ENCODE measurements around the gene IFNA4. TPM values are rescaled to one million over a fixed set of nuclear protein-coding genes. Genes with fewer than 3 reads are reported as not detected.
"Not testable (repeated sequence)": the region's sequence is repeated elsewhere in the genome, so short reads cannot be mapped to it uniquely, and the experiment has no call there.

IFNA4 gene
- total RNA-seq, 2 donors from 2014 or later: not detected

DNA sequence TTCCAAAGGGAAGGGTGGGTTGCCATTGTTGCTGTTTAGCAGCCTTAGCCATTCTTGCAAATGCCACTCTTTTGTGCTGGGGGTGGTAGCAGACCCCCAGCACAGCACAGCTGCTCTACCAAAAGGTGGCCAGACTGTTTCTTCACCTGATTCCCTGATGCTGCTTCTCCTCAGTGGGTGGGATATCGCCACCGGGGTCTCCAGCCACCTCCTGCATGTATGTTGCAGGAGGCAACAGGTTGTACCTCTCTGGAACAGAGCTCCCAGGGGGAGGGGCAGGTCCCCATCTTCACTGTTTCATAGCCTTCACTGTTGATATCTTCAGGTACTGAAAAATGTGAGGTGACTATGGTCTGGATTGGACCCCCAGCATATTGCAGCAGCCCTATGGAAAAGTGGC is 23.4 kb upstream of the IFNA4 start:
- H3K9me3 ChIP-seq; H3K4me1 ChIP-seq (ENCODE audit: control insufficient read depth in 1 of 2, low read depth in 2 of 2); H3K27me3 ChIP-seq (replicated peaks; ENCODE audit: insufficient read depth); ATAC-seq (ENCODE audit: insufficient number of reproducible peaks, low FRiP score, low read depth); H3K36me3 ChIP-seq; H3K4me3 ChIP-seq; DNase-seq (ENCODE audit: low spot score); H3K27ac ChIP-seq: not testable (repeated sequence)

DNA sequence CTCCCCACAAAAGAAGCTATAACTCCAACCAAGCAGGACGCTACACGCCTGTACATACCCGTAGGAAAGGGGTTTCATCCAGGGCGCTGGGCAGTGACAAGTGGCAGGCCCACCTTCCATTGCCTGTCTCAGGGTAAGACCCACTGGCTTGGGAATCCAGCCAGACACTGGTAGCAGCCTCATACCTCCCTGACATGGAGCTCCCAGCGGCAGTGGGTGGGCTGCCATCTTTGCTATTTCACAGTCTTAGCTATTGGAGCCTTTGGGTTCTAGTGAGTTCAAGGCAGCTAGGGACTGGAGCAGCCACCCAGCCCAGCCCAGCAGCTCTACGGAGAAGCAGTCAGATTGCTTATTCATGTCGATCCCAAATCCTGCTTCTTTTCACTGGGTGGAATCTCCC is 22.9 kb upstream of the IFNA4 start:
- Histone ChIP-seq H3K4me3 (no peak overlapping the region), H3K27me3 (replicated peaks; ENCODE audit: insufficient read depth) (no peaks in the 10 kb centered on the region), H3K27ac (no peak overlapping the region), H3K36me3 (no peaks in the 10 kb centered on the region), H3K4me1 (ENCODE audit: control insufficient read depth in 1 of 2, low read depth in 2 of 2) (no peaks in the 10 kb centered on the region), H3K9me3 (no peaks in the 10 kb centered on the region)
- DNase-seq (ENCODE audit: low spot score) (no peak), ATAC-seq (ENCODE audit: insufficient number of reproducible peaks, low FRiP score, low read depth) (no peak)
- TF ChIP-seq, protein P1, sequence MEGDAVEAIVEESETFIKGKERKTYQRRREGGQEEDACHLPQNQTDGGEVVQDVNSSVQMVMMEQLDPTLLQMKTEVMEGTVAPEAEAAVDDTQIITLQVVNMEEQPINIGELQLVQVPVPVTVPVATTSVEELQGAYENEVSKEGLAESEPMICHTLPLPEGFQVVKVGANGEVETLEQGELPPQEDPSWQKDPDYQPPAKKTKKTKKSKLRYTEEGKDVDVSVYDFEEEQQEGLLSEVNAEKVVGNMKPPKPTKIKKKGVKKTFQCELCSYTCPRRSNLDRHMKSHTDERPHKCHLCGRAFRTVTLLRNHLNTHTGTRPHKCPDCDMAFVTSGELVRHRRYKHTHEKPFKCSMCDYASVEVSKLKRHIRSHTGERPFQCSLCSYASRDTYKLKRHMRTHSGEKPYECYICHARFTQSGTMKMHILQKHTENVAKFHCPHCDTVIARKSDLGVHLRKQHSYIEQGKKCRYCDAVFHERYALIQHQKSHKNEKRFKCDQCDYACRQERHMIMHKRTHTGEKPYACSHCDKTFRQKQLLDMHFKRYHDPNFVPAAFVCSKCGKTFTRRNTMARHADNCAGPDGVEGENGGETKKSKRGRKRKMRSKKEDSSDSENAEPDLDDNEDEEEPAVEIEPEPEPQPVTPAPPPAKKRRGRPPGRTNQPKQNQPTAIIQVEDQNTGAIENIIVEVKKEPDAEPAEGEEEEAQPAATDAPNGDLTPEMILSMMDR (IDR thresholded peaks at IDR 0.05): no peak

GRCh38 chr9:21207043-21207442 is 19.7 kb upstream of the IFNA4 start, which contains the start of gene IFNA10:
Gene IFNA10 (minus strand): TSS chr9:21207143. CDS start chr9:21207097, 46 bp downstream.
- H3K4me1 ChIP-seq (ENCODE audit: control insufficient read depth in 1 of 2, low read depth in 2 of 2); DNase-seq (ENCODE audit: low spot score); H3K9me3 ChIP-seq; H3K27ac ChIP-seq; ATAC-seq (ENCODE audit: insufficient number of reproducible peaks, low FRiP score, low read depth); H3K27me3 ChIP-seq (replicated peaks; ENCODE audit: insufficient read depth); H3K36me3 ChIP-seq; H3K4me3 ChIP-seq: not testable (repeated sequence)

- TF ChIP-seq, protein P1 (IDR thresholded peaks at IDR 0.05): no peak
- no peaks in the 10 kb centered on the region for H3K36me3 ChIP-seq
- H3K9me3 ChIP-seq: no peaks in the 10 kb centered on the region
- ATAC-seq (ENCODE audit: insufficient number of reproducible peaks, low FRiP score, low read depth) (no peak), DNase-seq (ENCODE audit: low spot score) (no peak)
- H3K4me1 ChIP-seq (ENCODE audit: control insufficient read depth in 1 of 2, low read depth in 2 of 2): no peaks in the 10 kb centered on the region
- H3K27ac ChIP-seq: no peak overlapping the region
- no peaks in the 10 kb centered on the region for H3K27me3 ChIP-seq (replicated peaks; ENCODE audit: insufficient read depth)
- no peak overlapping the region for H3K4me3 ChIP-seq
Observed at GRCh38 chr9:21205204-21205603, 17.8 kb upstream of the IFNA4 start.

GRCh38 chr9:21202105-21202504 is 14.7 kb upstream of the IFNA4 start, which contains the start of gene IFNA7:
Gene IFNA7 (minus strand): TSS chr9:21202205. CDS start chr9:21202165, 40 bp downstream.
- H3K4me1 ChIP-seq (ENCODE audit: control insufficient read depth in 1 of 2, low read depth in 2 of 2); H3K27me3 ChIP-seq (replicated peaks; ENCODE audit: insufficient read depth); H3K27ac ChIP-seq; ATAC-seq (ENCODE audit: insufficient number of reproducible peaks, low FRiP score, low read depth); H3K4me3 ChIP-seq; DNase-seq (ENCODE audit: low spot score); H3K9me3 ChIP-seq; H3K36me3 ChIP-seq: not testable (repeated sequence)

DNA sequence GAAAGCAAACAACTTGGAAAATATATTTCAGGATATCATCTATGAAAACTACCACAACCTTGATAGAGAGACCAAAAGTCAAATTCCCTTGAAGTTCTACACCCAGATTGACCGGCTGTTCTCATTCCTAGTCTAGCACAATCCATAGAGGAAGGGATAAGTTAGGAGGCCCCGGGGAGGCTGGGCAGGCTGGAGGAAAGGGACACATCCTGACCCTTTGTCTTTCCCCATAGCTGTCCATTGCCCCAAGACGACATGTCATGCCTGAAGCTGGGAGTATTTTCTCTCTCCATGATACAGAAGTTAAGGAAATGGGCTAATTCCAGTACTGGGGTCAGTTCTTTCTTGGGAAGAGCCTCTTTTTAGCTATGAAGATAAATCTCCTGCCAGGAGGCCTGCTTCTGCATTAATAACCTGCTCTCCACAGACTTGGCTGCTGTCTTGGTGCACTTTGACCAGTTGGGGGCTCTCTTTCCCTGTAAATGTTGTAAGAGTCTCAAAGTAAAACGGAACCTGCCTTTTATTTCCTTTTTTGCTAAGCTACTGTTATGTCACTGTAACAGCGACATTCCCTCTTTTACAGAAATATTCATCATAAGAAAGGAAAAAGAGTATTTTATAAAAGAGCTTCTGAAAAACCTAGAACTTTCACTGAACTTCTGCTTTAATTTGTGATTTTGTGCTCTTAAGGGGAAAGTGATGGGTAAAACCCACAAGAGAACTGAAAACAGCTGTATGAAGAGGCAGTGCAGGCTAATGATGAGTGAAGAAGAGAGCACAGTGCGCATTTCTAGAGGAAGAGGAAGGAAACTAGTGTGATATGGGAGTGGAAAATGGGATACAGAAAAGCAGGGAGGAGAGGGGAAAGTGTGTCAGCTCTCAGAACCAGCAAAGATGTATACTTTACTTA is 7.7 kb upstream of the IFNA4 start:
- not testable (repeated sequence) for DNase-seq (ENCODE audit: low spot score); H3K4me1 ChIP-seq (ENCODE audit: control insufficient read depth in 1 of 2, low read depth in 2 of 2); ATAC-seq (ENCODE audit: insufficient number of reproducible peaks, low FRiP score, low read depth); H3K36me3 ChIP-seq; H3K27me3 ChIP-seq (replicated peaks; ENCODE audit: insufficient read depth); H3K27ac ChIP-seq; H3K9me3 ChIP-seq
- H3K4me3 ChIP-seq: peak overlapping the region; percentile 38
